ENCODE measurements around the gene IKBKG. TPM values are rescaled to one million over a fixed set of nuclear protein-coding genes. Genes with fewer than 3 reads are reported as not detected.
"Not testable (repeated sequence)": the region's sequence is repeated elsewhere in the genome, so short reads cannot be mapped to it uniquely, and the experiment has no call there.

Gene IKBKG
- total RNA-seq, 2 experiments from 2014 or later: 14.3 to 34.4 TPM

- H3K36me3 ChIP-seq (ENCODE audit: insufficient read depth, low read length); H4K20me1 ChIP-seq (ENCODE audit: insufficient read depth, low read length); H3K9me3 ChIP-seq (ENCODE audit: low read length); H3K27ac ChIP-seq (ENCODE audit: low read depth, low read length, poor library complexity, severe bottlenecking); intact Hi-C loops (cut with micrococcal nuclease; ENCODE audit: unreplicated experiment); DNase-seq (ENCODE audit: low spot score); BruUV-seq (replicated peaks); H3K79me2 ChIP-seq (ENCODE audit: insufficient read depth, low read depth, low read length); H3K9me2 ChIP-seq (ENCODE audit: insufficient read depth, low read length); POLR2A ChIA-PET; H3K4me2 ChIP-seq (ENCODE audit: low read length); H2AFZ ChIP-seq (ENCODE audit: low read length); H3K4me3 ChIP-seq (ENCODE audit: low read depth, low read length, poor library complexity, severe bottlenecking); H3K4me1 ChIP-seq (ENCODE audit: insufficient read depth, low read length, poor library complexity, severe bottlenecking); CTCF ChIA-PET (ENCODE audit: unreplicated experiment): not testable (repeated sequence)
Measured at GRCh38 chrX:154590415-154590814, 43.0 kb downstream of the IKBKG start.

- no peaks in the 10 kb centered on the region for H4K20me1 ChIP-seq (ENCODE audit: insufficient read depth, low read length)
- BruUV-seq (replicated peaks): no TSS peak
- TF ChIP-seq CTCF (conservative IDR thresholded peaks at IDR 0.05; ENCODE audit: low read length) (no peak), EZH2phosphoT487 (IDR thresholded peaks at IDR 0.05; ENCODE audit: borderline replicate concordance, low read depth, low read length) (no peak)
- CTCF ChIA-PET (ENCODE audit: unreplicated experiment): no interaction called here
- POLR2A ChIA-PET: no interaction called here
- H3K36me3 ChIP-seq (ENCODE audit: insufficient read depth, low read length): no peaks in the 10 kb centered on the region
- intact Hi-C loops (cut with micrococcal nuclease; ENCODE audit: unreplicated experiment): no loop called here
- no peak overlapping the region for H3K27ac ChIP-seq (ENCODE audit: low read depth, low read length, poor library complexity, severe bottlenecking)
- H3K4me1 ChIP-seq (ENCODE audit: insufficient read depth, low read length, poor library complexity, severe bottlenecking): no peaks in the 10 kb centered on the region
- no peak overlapping the region for H2AFZ ChIP-seq (ENCODE audit: low read length)
- no peak for DNase-seq (ENCODE audit: low spot score)
- no peak overlapping the region for H3K4me2 ChIP-seq (ENCODE audit: low read length)
- no peaks in the 10 kb centered on the region for H3K9me3 ChIP-seq (ENCODE audit: low read length)
- H3K4me3 ChIP-seq (ENCODE audit: low read depth, low read length, poor library complexity, severe bottlenecking): no peak overlapping the region
- H3K9me2 ChIP-seq (ENCODE audit: insufficient read depth, low read length): no peaks in the 10 kb centered on the region
- no peaks in the 10 kb centered on the region for H3K79me2 ChIP-seq (ENCODE audit: insufficient read depth, low read depth, low read length)
Measured at GRCh38 chrX:154592505-154592904, 45.1 kb downstream of the IKBKG start.

DNA sequence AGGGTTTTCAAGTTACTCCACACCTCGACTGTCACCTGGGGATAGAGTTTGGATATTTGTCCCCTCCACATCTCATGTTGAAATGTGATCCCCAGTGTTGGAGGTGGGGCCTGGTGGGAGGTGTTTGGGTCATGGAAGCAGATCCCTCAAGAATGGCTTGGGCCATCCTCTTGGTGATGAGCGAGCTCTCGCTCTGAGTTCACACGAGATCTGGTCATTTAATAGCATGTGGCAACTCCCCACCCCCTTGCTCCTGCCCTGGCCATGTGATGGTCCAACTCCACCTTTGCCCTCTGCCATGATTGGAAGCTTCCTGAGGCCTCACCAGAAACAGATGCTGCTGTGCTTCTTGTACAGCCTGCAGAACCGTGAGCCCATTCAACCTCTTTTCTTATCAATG is 45.8 kb downstream of the IKBKG start:
- Histone ChIP-seq H3K4me1 (ENCODE audit: insufficient read depth, low read length, poor library complexity, severe bottlenecking) (no peaks in the 10 kb centered on the region), H3K27ac (ENCODE audit: low read depth, low read length, poor library complexity, severe bottlenecking) (no peak overlapping the region), H3K9me3 (ENCODE audit: low read length) (no peaks in the 10 kb centered on the region), H3K36me3 (ENCODE audit: insufficient read depth, low read length) (no peaks in the 10 kb centered on the region), H3K4me2 (ENCODE audit: low read length) (no peak overlapping the region), H3K4me3 (ENCODE audit: low read depth, low read length, poor library complexity, severe bottlenecking) (no peak overlapping the region), H3K79me2 (ENCODE audit: insufficient read depth, low read depth, low read length) (no peaks in the 10 kb centered on the region), H2AFZ (ENCODE audit: low read length) (no peak overlapping the region), H4K20me1 (ENCODE audit: insufficient read depth, low read length) (no peaks in the 10 kb centered on the region), H3K9me2 (ENCODE audit: insufficient read depth, low read length) (no peaks in the 10 kb centered on the region)
- intact Hi-C loops (cut with micrococcal nuclease; ENCODE audit: unreplicated experiment): no loop called here
- POLR2A ChIA-PET: no interaction called here
- no TSS peak for BruUV-seq (replicated peaks)
- CTCF ChIA-PET (ENCODE audit: unreplicated experiment): no interaction called here
- no peak for TF ChIP-seq CTCF (conservative IDR thresholded peaks at IDR 0.05; ENCODE audit: low read length)
- TF ChIP-seq EZH2phosphoT487 (IDR thresholded peaks at IDR 0.05; ENCODE audit: borderline replicate concordance, low read depth, low read length): no peak
- DNase-seq (ENCODE audit: low spot score): no peak

All from OCI-LY7 (cell line).